AG04449 (cell line): ENCODE data around the gene SBF2.
"Not testable (repeated sequence)": the region's sequence is repeated elsewhere in the genome, so short reads cannot be mapped to it uniquely, and the experiment has no call there.

ENCODE experiments used
- CTCF ChIA-PET: fragments of 350-600 bp; formaldehyde crosslinking; extraction: SDS; loops from one replicate; lab custom pipeline; 2021; ENCODE audit warnings: antibody characterized with exemption; lab: Yijun Ruan, JAX
- POLR2A ChIA-PET: fragments of 400-600, 350-600 bp; formaldehyde crosslinking; extraction: SDS; loops from one replicate; lab custom pipeline; 2020; ENCODE audit warnings: antibody characterized with exemption, inconsistent platforms; lab: Yijun Ruan, JAX
- DNase-seq: peaks from one replicate; pipeline ENCODE4 v3.0.0-alpha.2; 2010; ENCODE audit warnings: low read depth, low spot score
- H3K4me3 ChIP-seq: 2 replicates; pipeline ENCODE4 v1.5.1; 2011; ENCODE audit warnings: low read depth, mild to moderate bottlenecking, control low read depth, low read length
- TF ChIP-seq, protein P1 (sequence below): IDR thresholded peaks from one replicate; pipeline ENCODE4 v1.5.1; 2011; ENCODE audit warnings: mild to moderate bottlenecking, moderate library complexity, low read length, control low read depth, inconsistent platforms; ENCODE audit not compliant: insufficient read depth; ENCODE audit errors: missing control alignments

The SBF2 gene

GRCh38 chr11:10038521-10039302 is 255.3 kb downstream of the SBF2 start:
- CTCF ChIA-PET = interaction anchor here (1.7 kb wide), 1 partner anchor 280 kb away, joined by 4 read pairs; no protein-coding TSS in a partner anchor
- H3K4me3 ChIP-seq = no peak overlapping the region
- no peak for DNase-seq
- TF ChIP-seq, protein P1, sequence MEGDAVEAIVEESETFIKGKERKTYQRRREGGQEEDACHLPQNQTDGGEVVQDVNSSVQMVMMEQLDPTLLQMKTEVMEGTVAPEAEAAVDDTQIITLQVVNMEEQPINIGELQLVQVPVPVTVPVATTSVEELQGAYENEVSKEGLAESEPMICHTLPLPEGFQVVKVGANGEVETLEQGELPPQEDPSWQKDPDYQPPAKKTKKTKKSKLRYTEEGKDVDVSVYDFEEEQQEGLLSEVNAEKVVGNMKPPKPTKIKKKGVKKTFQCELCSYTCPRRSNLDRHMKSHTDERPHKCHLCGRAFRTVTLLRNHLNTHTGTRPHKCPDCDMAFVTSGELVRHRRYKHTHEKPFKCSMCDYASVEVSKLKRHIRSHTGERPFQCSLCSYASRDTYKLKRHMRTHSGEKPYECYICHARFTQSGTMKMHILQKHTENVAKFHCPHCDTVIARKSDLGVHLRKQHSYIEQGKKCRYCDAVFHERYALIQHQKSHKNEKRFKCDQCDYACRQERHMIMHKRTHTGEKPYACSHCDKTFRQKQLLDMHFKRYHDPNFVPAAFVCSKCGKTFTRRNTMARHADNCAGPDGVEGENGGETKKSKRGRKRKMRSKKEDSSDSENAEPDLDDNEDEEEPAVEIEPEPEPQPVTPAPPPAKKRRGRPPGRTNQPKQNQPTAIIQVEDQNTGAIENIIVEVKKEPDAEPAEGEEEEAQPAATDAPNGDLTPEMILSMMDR = no peak
- POLR2A ChIA-PET = no interaction called here

DNA sequence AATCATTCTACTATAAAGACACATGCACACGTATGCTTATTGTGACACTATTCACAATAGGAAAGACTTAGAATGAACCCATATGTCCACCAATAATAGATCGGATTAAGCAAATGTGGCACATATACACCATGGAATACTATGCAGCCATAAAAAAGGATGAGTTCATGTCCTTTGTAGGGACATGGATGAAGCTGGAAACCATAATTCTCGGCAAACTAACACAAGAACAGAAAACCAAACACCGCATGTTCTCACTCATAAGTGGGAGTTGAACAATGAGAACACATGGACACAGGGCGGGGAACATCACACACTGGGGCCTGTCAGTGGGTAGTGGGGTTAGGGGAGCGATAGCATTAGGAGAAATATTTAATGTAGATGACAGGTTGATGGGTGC is 258.1 kb downstream of the SBF2 start:
- H3K4me3 ChIP-seq, POLR2A ChIA-PET, CTCF ChIA-PET, DNase-seq: not testable (repeated sequence)

GRCh38 chr11:10032935-10033334 is 261.1 kb downstream of the SBF2 start:
- DNase-seq = no peak
- CTCF ChIA-PET = no interaction called here
- POLR2A ChIA-PET = no interaction called here
- TF ChIP-seq, protein P1 = no peak
- H3K4me3 ChIP-seq = no peak overlapping the region

- no peak overlapping the region for H3K4me3 ChIP-seq
- no peak for DNase-seq
- ChIA-PET CTCF (no interaction called here), POLR2A (no interaction called here)
- TF ChIP-seq, protein P1 = no peak
These were observed 263.9 kb downstream of the SBF2 start for GRCh38 chr11:10030122-10030490.

DNA sequence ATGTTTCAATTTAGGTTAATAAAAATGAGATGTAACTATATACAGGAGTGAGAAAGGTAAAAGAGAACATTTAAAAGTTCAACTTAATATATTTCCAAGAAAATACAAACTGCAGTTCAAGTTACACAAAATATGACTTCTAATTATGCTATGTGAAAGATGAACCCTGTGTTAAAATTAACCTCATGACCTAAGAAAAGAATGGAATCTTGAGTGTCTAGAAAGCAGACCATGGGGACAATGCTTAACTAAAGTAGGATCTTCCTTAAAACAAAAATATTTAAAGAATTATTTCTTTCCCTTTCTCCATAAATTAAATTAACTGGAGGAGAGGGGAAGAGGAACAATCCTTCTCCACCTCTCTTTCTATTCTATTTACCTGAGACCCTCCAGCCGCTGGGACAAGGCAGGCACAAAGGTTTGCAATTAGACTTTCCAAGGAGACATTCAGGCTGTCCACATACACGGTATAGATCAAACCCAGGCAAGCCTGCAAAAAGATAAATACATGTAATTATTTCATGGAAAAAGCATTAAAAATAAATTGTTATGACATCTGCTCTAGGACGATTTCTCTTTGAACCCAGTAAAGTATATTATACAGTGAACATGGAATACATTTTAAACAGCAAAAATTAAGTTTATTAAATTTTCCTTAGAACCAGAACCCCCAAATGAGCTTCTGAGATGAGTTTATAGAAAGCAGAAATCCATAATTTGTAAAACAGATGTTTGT is 264.5 kb downstream of the SBF2 start:
- no peak for DNase-seq
- TF ChIP-seq, protein P1 = no peak
- H3K4me3 ChIP-seq = no peak overlapping the region
- POLR2A ChIA-PET = no interaction called here
- CTCF ChIA-PET = no interaction called here

DNA sequence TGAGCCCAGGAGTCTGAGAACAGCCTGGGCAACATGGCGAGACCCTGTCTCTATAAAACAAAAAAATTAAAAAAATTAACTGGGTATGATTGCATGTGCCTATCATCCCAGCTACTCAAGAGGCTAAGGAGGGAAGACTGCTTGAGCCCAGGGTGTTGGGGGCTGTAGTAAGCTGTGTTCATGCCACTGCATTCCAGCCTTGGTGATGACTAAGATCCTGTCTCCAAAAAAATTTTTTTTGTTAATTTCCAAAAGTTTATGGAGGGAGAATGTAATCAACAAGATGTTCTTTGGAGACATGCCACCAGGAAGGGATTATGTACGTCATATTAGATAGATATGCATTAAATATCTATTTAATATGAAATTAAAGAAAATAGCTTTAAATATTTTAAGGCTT is 267.5 kb downstream of the SBF2 start:
- TF ChIP-seq, protein P1 = no peak

More for the DNA sequence above, 267.5 kb downstream of the SBF2 start:
- DNase-seq = no peak
- ChIA-PET CTCF (interaction anchor here (0.9 to 1.2 kb wide), 2 partner anchors 83 to 297 kb away, joined by 3 read pairs; no protein-coding TSS in a partner anchor), POLR2A (interaction anchor here (1.6 kb wide), 1 partner anchor 279 kb away, joined by 3 read pairs; no protein-coding TSS in a partner anchor)
- no peak overlapping the region for H3K4me3 ChIP-seq
